BLaER1 treated with 17β-estradiol and CSF1 and Interleukin-3, amounts not matched to agents 10 nM and 100 nM (cell line): ENCODE measurements around the gene CHIA.
"Not testable (repeated sequence)": the region's sequence is repeated elsewhere in the genome, so short reads cannot be mapped to it uniquely, and the experiment has no call there.

Source experiments
- H3K27ac ChIP-seq, 11 experiments: shearing (Covaris generic); formaldehyde crosslinking; 2 replicates each; pipeline ENCODE4 v1.8.1; 2022
- H3K27me3 ChIP-seq, 11 experiments: shearing (Covaris generic); formaldehyde crosslinking; 2 replicates each; pipeline ENCODE4 v1.8.1; 2022
- H3K36me3 ChIP-seq, 11 experiments: shearing (Covaris generic); formaldehyde crosslinking; 2 replicates each; pipeline ENCODE4 v1.8.1; 2022
- H3K4me1 ChIP-seq, 10 experiments: shearing (Covaris generic); formaldehyde crosslinking; 2 replicates each; pipeline ENCODE4 v1.8.1; 2022
- H3K4me2 ChIP-seq, 11 experiments: shearing (Covaris generic); formaldehyde crosslinking; 2 replicates each; pipeline ENCODE4 v1.8.1; 2022
- H3K4me3 ChIP-seq, 10 experiments: shearing (Covaris generic); formaldehyde crosslinking; 2 replicates each; pipeline ENCODE4 v1.8.1; 2022
- H3K9ac ChIP-seq, 11 experiments: shearing (Covaris generic); formaldehyde crosslinking; 2 replicates each; pipeline ENCODE4 v1.8.1; 2022
- H3K9me3 ChIP-seq, 11 experiments: shearing (Covaris generic); formaldehyde crosslinking; replicated peaks in 1 of 11; 2 replicates each; pipeline ENCODE4 v1.8.1; 2022
- H4K20me1 ChIP-seq, 11 experiments: shearing (Covaris generic); formaldehyde crosslinking; 2 replicates each; pipeline ENCODE4 v1.8.1; 2022
- Cebpa-rat ChIP-seq, 11 experiments: shearing (Covaris generic); IDR thresholded peaks; 2 replicates each; pipeline ENCODE4 v1.8.1; 2022

Gene CHIA

DNA sequence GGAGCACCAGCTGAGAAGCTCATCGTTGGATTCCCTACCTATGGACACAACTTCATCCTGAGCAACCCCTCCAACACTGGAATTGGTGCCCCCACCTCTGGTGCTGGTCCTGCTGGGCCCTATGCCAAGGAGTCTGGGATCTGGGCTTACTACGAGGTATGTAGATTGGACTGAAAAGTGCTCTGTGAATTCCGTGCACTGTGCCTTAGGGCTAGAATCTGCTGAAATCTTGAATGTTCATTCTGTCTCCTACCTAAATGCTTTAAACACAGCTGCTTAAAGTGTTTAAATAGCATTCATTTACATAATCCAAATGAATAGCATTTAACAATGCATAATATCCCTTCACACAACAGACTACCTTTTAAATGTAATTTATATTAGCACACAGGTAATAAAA is 27.9 kb downstream of the CHIA start:
- H3K9me3 ChIP-seq: no peaks in the 10 kb centered on the region
- H4K20me1 ChIP-seq: no peaks in the 10 kb centered on the region; a peak in 1 of 22 replicates
- H3K9ac ChIP-seq: no peak overlapping the region
- H3K36me3 ChIP-seq: no peaks in the 10 kb centered on the region
- no peaks in the 10 kb centered on the region for H3K4me1 ChIP-seq
- no peak overlapping the region for H3K4me3 ChIP-seq
- H3K27me3 ChIP-seq: no peaks in the 10 kb centered on the region
- H3K27ac ChIP-seq: no peak overlapping the region
- H3K4me2 ChIP-seq: no peak overlapping the region
- no peak for TF ChIP-seq Cebpa-rat (IDR thresholded peaks at IDR 0.05)

DNA sequence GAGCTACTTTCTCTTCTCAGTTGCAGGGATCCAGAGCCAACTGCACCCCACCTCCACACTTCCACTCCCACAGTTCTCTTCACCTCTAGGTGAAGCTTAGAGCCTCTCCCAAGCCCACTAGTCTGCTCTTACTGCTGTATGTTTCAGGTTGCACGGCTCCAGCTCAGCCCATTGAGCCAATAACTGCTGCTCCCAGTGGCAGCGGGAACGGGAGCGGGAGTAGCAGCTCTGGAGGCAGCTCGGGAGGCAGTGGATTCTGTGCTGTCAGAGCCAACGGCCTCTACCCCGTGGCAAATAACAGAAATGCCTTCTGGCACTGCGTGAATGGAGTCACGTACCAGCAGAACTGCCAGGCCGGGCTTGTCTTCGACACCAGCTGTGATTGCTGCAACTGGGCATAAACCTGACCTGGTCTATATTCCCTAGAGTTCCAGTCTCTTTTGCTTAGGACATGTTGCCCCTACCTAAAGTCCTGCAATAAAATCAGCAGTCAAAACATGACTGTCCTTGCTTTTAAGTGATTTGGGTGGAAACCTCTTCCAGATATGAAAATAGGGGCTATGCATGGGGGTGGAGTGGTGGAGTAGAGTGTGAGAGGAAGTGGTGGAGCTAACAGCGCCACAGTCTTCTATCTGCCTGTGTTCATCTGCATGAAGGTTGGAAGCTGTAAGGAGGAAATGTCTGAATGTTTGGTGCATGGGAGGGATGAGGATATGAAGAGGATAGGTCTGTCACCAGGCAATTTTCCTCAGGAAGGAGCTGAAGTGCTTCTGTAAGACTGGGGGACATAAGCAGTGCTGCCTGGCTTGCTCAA is 29.6 kb downstream of the CHIA start:
- Histone ChIP-seq H3K4me1 (no peaks in the 10 kb centered on the region), H3K9me3 (no peaks in the 10 kb centered on the region), H3K9ac (no peak overlapping the region), H3K27me3 (no peaks in the 10 kb centered on the region), H4K20me1 (no peaks in the 10 kb centered on the region; a peak in 1 of 22 replicates), H3K4me3 (no peak overlapping the region), H3K4me2 (no peak overlapping the region), H3K27ac (no peak overlapping the region), H3K36me3 (no peaks in the 10 kb centered on the region)
- no peak for TF ChIP-seq Cebpa-rat (IDR thresholded peaks at IDR 0.05)

DNA sequence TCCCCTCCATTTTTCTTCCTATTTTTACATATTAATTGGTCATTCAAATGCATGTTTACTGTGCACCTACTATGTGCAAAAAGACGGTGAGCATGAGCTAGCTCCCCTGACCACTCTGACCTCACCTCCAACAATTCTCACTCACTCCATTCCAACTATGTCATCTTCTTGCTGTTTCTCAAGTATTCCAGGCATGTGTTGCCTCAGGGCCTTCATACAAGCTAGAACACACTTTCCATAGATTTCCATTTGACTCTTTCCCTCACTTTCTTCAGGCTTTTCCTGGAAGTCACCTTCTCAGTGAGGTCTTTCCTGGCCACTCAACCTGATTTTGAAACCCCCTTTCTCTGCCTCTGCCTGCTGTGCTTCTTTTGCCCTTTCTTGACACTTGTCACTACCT is 32.6 kb downstream of the CHIA start:
- no peak overlapping the region for H3K9ac ChIP-seq
- H3K27ac ChIP-seq: no peak overlapping the region
- TF ChIP-seq Cebpa-rat (IDR thresholded peaks at IDR 0.05): no peak
- no peak overlapping the region for H3K4me2 ChIP-seq
- H3K4me3 ChIP-seq: no peak overlapping the region
- no peaks in the 10 kb centered on the region for H3K36me3 ChIP-seq
- no peaks in the 10 kb centered on the region for H3K27me3 ChIP-seq
- H4K20me1 ChIP-seq: no peaks in the 10 kb centered on the region; a peak in 1 of 22 replicates
- peaks cover 4 to 15% (median 13%) of the 10 kb centered on the region in 11 experiments for H3K9me3 ChIP-seq
- H3K4me1 ChIP-seq: no peaks in the 10 kb centered on the region

DNA sequence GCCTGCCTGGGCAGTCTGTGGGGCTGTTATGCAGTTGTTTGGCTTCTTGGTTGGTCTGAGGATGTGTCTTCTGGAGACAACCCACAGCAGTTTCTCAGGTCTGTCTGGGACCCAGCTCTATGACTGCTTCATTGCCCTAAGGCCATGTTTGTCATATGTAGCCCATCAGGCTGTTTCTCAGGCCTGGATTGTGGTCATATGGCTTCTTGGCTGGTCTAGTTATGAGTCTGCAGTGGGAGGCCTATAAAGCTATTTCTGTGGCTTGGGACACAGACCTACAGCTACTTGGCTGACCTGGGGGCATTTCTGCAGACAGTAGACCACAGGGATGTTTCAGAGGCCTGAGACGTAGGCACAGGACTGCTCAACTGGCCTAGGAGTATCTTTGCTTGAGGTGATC is 41.5 kb downstream of the CHIA start:
- TF ChIP-seq Cebpa-rat (IDR thresholded peaks at IDR 0.05): no peak
- no peaks in the 10 kb centered on the region for H3K27me3 ChIP-seq
- no peak overlapping the region for H3K27ac ChIP-seq
- H3K9ac ChIP-seq: no peak overlapping the region
- peaks cover 22 to 50% (median 38%) of the 10 kb centered on the region in 11 experiments for H3K9me3 ChIP-seq
- H3K4me2 ChIP-seq: no peak overlapping the region
- H3K36me3 ChIP-seq: no peaks in the 10 kb centered on the region
- H3K4me3 ChIP-seq: no peak overlapping the region
- no peaks in the 10 kb centered on the region for H4K20me1 ChIP-seq
- H3K4me1 ChIP-seq: no peaks in the 10 kb centered on the region

DNA sequence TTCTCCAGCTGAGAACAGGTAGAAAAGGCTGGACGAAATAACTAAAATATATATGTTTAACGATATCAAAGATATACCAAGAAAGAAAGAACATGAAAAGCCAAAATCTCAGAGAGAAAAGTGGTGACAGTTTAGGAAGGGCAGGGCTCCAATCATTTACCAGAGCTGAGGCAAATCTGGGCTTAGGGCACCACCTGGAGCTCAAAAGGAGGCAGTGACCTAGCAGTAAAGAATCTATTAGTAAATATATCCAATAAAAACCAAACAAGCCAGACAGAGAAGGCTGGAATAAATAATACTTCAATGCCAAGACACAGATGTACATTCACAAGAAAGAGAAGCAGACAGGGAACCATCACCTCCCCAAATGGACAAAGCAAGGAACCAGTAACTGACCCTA is 43.5 kb downstream of the CHIA start:
- no peaks in the 10 kb centered on the region for H3K36me3 ChIP-seq

DNA sequence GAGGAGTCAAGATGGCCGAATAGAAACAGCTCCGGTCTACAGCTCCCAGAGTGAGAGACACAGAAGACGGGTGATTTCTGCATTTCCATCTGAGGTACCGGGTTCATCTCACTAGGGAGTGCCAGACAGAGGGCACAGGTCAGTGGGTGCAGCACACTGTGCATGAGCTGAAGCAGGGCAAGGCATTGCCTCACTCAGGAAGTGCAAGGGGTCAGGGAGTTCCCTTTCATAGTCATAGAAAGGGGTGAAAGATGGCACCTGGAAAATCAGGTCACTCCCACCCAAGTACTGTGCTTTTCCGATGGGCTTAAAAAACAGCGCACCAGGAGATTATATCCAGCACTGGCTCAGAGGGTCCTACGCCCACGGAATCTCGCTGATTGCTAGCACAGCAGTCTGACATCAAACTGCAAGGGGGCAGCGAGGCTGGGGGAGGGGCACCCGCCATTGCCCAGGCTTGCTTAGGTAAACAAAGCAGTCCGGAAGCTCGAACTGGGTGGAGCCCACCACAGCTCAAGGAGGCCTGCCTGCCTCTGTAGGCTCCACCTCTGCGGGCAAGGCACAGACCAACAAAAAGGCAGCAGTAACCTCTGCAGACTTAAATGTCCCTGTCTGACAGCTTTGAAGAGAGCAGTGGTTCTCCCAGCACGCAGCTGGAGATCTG is 44.7 kb downstream of the CHIA start:
- not testable (repeated sequence) for H3K4me3 ChIP-seq, H4K20me1 ChIP-seq, H3K27me3 ChIP-seq, H3K27ac ChIP-seq, H3K36me3 ChIP-seq, H3K4me1 ChIP-seq, H3K9ac ChIP-seq, H3K4me2 ChIP-seq
- H3K9me3 ChIP-seq: peaks cover 4 to 18% (median 12%) of the 10 kb centered on the region in 11 experiments; a peak in 19 of 22 replicates

More for the DNA sequence above, 43.5 kb downstream of the CHIA start:
- Histone ChIP-seq H3K4me2 (no peak overlapping the region), H3K4me1 (no peaks in the 10 kb centered on the region), H3K27ac (no peak overlapping the region), H3K27me3 (no peaks in the 10 kb centered on the region), H3K4me3 (no peak overlapping the region), H3K9ac (no peak overlapping the region), H4K20me1 (no peaks in the 10 kb centered on the region), H3K9me3 (peaks cover 9 to 30% (median 18%) of the 10 kb centered on the region in 11 experiments)
- no peak for TF ChIP-seq Cebpa-rat (IDR thresholded peaks at IDR 0.05)

DNA sequence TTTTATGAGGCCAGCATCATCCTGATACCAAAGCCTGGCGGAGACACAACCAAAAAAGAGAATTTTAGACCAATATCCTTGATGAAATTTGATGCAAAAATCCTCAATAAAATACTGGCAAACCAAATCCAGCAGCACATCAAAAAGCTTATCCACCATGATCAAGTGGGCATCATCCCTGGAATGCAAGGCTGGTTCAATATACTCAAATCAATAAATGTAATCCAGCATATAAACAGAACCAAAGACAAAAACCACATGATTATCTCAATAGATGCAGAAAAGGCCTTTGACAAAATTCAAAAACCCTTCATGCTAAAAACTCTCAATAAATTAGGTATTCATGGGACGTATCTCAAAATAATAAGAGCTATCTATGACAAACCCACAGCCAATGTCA is 48.2 kb downstream of the CHIA start:
- H3K4me1 ChIP-seq, H3K9ac ChIP-seq, H3K27ac ChIP-seq, H3K9me3 ChIP-seq, H4K20me1 ChIP-seq, H3K36me3 ChIP-seq, H3K4me3 ChIP-seq, H3K27me3 ChIP-seq, H3K4me2 ChIP-seq: not testable (repeated sequence)

DNA sequence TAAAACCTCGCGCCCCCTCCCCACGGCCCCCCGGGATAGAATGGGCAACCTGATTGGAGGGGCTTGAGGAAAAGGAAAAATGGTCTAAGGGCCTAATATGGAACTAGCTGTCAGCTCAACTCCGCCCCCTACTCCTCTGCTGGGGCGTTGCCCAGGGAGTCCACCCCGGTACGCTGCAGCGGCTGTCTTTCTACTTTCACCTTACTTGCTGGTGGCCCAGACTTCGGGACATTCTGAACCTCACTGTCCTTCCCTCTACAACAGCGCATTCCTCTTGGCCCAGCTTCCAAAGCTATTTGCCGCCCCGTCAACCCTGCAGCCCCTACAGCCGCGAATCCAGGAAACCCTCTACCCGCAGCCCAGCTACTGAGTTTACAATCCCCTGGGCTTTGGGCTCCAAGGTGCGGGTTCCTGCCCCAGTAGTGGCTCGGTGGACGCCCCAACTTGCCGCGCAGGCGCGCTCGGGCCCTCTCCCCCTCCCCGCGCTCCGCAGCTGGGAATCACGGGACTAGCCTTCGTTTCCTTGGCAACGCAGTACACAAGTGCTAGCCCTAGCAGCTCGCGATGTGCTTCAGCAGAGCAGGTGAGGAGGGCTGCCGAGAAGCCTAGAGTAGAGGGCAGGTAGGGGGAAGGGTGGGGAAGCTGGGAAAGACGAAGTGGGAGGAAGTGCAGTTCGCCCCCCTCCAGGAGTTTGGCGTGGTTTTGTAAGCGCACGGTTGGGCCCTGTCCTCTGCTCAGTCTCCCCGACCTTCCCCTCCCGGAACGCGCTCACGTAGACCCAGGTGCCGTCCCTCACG is 55.6 kb downstream of the CHIA start:
- H3K9ac ChIP-seq: peak overlapping the region; percentile 45 to 84 (median 64)
- H3K4me3 ChIP-seq: peak overlapping the region; percentile 53 to 76 (median 62)
- no peaks in the 10 kb centered on the region for H3K9me3 ChIP-seq
- peaks cover 6 to 17% (median 11%) of the 10 kb centered on the region in 10 experiments; a peak in 18 of 20 replicates for H3K4me1 ChIP-seq
- H3K36me3 ChIP-seq: no peaks in the 10 kb centered on the region
- H3K27ac ChIP-seq: peak overlapping the region in 9 of 11 experiments; percentile 4 to 78 (median 45); a peak in 13 of 22 replicates
- H3K27me3 ChIP-seq: no peaks in the 10 kb centered on the region
- no peak for TF ChIP-seq Cebpa-rat (IDR thresholded peaks at IDR 0.05)
- H4K20me1 ChIP-seq: no peaks in the 10 kb centered on the region
- peak overlapping the region; percentile 79 to 94 (median 92) for H3K4me2 ChIP-seq

DNA sequence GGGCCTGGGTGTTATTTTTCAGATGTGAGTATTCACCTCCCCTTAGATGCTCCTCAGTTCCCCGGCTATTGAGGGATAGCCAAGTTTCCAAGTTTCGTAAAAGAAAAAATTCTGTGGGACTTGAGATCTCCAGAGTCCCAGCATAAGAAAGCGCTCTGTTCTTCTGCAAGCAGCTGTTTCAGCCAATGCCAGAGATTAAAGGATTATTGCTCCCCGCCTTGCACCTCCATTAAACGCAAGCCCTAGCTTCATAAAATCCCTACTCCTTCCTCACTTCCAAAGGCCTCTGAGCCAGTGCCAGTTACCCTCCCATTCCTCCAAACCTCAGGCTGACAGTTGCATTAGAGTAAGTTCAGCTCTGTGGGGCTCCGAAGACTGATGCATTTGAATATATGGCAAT is 56.4 kb downstream of the CHIA start:
- no peaks in the 10 kb centered on the region for H3K27me3 ChIP-seq
- no peaks in the 10 kb centered on the region for H3K36me3 ChIP-seq
- peak overlapping the region in 3 of 11 experiments; percentile 64 to 78 (median 76); a peak in 5 of 22 replicates for H3K27ac ChIP-seq
- peaks cover 6 to 17% (median 11%) of the 10 kb centered on the region in 10 experiments; a peak in 18 of 20 replicates for H3K4me1 ChIP-seq
- peak overlapping the region in 2 of 11 experiments; percentile 78 to 82; a peak in 2 of 22 replicates for H3K9ac ChIP-seq
- H3K4me2 ChIP-seq: peak overlapping the region in 10 of 11 experiments; percentile 79 to 94 (median 91); a peak in 14 of 22 replicates
- no peak for TF ChIP-seq Cebpa-rat (IDR thresholded peaks at IDR 0.05)
- no peaks in the 10 kb centered on the region for H4K20me1 ChIP-seq
- no peaks in the 10 kb centered on the region for H3K9me3 ChIP-seq
- H3K4me3 ChIP-seq: no peak overlapping the region; a peak in 1 of 20 replicates
